Naive thymus-derived CD8-positive, alpha-beta T cell (primary cell): Measurements from ENCODE around the gene HHAT. TPM values are rescaled to one million over a fixed set of nuclear protein-coding genes. Genes with fewer than 3 reads are reported as not detected.

Experiments
- ATAC-seq, 2 donors: fragments of 150-1000 bp; cut with Tn5 transposase in 1 of 2; sonication (Bioruptor Pico), chemical (Tn5 transposase) in 1 of 2; 1 replicate in 1 of 2; 2 replicates in 1 of 2; pipeline ENCODE4 v1.10.0; 2021; ENCODE audit warnings: mild to moderate bottlenecking in 2 of 2, moderate library complexity in 2 of 2
- POLR2A ChIA-PET: fragments of 350-600 bp; sonication (Branson Sonifier 250); formaldehyde crosslinking; loops from one replicate; lab custom pipeline; 2021; ENCODE audit warnings: antibody characterized with exemption; lab: Charles Lee
- DNase-seq, 10 donors: peaks; one replicate each; pipeline versions ENCODE4 v3.0.0 to v3.0.0-alpha.2; 2020 to 2022
- H3K27ac Mint-ChIP-seq, 10 donors: one replicate each; pipeline ENCODE4 v1.8.0; 2020 to 2022; ENCODE audit warnings: mild to moderate bottlenecking in 10 of 10, mixed read lengths in 10 of 10, moderate library complexity in 4 of 10, inconsistent platforms in 1 of 10
- H3K27me3 Mint-ChIP-seq, 5 donors: one replicate each; pipeline ENCODE4 v1.8.0; 2021 to 2022; ENCODE audit warnings: mixed read lengths in 5 of 5
- H3K36me3 Mint-ChIP-seq, 3 donors: one replicate each; pipeline ENCODE4 v1.8.0; 2020 to 2022; ENCODE audit warnings: mixed read lengths in 3 of 3, mild to moderate bottlenecking in 2 of 3, inconsistent platforms in 1 of 3
- H3K4me1 Mint-ChIP-seq, 4 donors: one replicate each; pipeline ENCODE4 v1.8.0; 2021 to 2022; ENCODE audit warnings: mixed read lengths in 4 of 4
- H3K4me3 Mint-ChIP-seq, 10 donors: one replicate each; pipeline ENCODE4 v1.8.0; 2020 to 2022; ENCODE audit warnings: mild to moderate bottlenecking in 10 of 10, mixed read lengths in 10 of 10, moderate library complexity in 6 of 10, inconsistent platforms in 1 of 10
- H3K9me3 Mint-ChIP-seq, 9 donors: one replicate each; pipeline ENCODE4 v1.8.0; 2020 to 2022; ENCODE audit warnings: mixed read lengths in 9 of 9, mild to moderate bottlenecking in 3 of 9, inconsistent platforms in 1 of 9, moderate library complexity in 1 of 9
- polyA plus RNA-seq, 3 donors: library from polyadenylated mRNA; unstranded; fragments of 300-500 nt; fragmentation: Illumina TruSeq; gene quantifications; one replicate each; pipeline ENCODE4 v1.2.3, GENCODE V29; 2021
- total RNA-seq, 8 experiments: library from RNA in 2 of 8; stranded (reverse) in 2 of 8; gene quantifications; one replicate each; pipeline ENCODE4 v1.2.3 and lab custom pipeline; 2021 to 2026

Gene HHAT
- total and polyA plus RNA-seq, 5 experiments from 2014 or later, result 0.74 to 1.8 (median 1.5) TPM

DNA sequence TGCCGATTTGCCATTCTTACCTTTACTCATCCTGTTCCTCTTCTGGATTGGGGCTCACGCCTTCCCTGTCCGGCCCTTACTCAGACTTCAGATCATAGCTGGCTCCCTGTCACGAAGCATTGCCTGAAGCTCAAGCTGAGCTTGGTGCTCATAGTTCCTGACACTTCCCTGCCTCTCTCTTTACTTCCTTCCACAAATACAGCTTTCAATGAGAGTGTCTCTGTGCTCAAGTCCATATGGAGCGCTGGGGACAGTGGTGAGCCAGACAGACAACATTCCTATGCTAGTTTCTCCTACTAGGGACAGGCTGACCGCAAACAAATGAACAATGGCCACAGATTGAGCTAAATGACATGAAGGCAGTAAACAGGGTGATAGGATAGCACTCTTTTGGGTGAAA lies 38.1 kb downstream of the HHAT start:
- POLR2A ChIA-PET, result interaction anchor here (0.6 kb wide), 1 partner anchor 349 kb away, joined by 3 read pairs; no protein-coding TSS in a partner anchor
- H3K27me3 Mint-ChIP-seq, result peaks cover 0 to 4% (median 0%) of the 10 kb centered on the region in 5 donors

GRCh38 chr1:210367566-210367965 lies 38.9 kb downstream of the HHAT start:
- Mint-ChIP-seq H3K36me3 (no peaks in the 10 kb centered on the region), H3K4me1 (no peaks in the 10 kb centered on the region), H3K27ac (no peak overlapping the region), H3K4me3 (no peak overlapping the region), H3K27me3 (peaks cover 0 to 4% (median 0%) of the 10 kb centered on the region in 5 donors), H3K9me3 (no peaks in the 10 kb centered on the region)
- ATAC-seq, result no peak
- POLR2A ChIA-PET, result no interaction called here
- no peak for DNase-seq

More for the DNA sequence above, 38.1 kb downstream of the HHAT start:
- DNase-seq, result no peak
- Mint-ChIP-seq H3K36me3 (no peaks in the 10 kb centered on the region), H3K4me1 (no peaks in the 10 kb centered on the region), H3K27ac (no peak overlapping the region), H3K9me3 (no peaks in the 10 kb centered on the region), H3K4me3 (no peak overlapping the region)
- ATAC-seq, result no peak

DNA sequence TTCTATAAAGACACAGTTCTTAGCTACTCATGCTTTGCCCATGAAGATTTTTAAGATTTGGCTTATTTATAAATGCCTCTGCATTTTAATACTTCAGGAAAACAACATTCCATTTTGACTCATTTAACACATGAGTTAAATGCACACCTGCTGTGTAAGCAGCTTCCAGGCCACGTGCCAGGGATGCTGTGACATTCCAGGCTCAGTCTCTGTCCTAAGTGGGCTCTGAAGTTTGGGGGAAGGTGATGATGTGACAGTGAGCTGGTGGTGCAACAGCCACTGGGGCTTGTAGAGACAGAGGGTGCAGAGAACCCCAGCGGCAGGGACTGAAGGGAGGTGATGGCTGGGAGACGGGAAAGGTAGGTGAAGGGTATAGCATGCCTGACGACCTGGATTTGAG lies 40.7 kb downstream of the HHAT start:
- H3K9me3 Mint-ChIP-seq, result no peaks in the 10 kb centered on the region
- peaks cover 0 to 4% (median 0%) of the 10 kb centered on the region in 5 donors for H3K27me3 Mint-ChIP-seq
- ATAC-seq (no peak), DNase-seq (no peak)
- H3K4me3 Mint-ChIP-seq, result no peak overlapping the region
- POLR2A ChIA-PET, result no interaction called here
- peaks cover 0 to 3% (median 0%) of the 10 kb centered on the region in 4 donors for H3K4me1 Mint-ChIP-seq
- H3K27ac Mint-ChIP-seq, result peak overlapping the region in 2 of 10 donors; percentile 5 to 29
- no peaks in the 10 kb centered on the region for H3K36me3 Mint-ChIP-seq

- H3K36me3 Mint-ChIP-seq, result no peaks in the 10 kb centered on the region
- peaks cover 2 to 10% (median 5%) of the 10 kb centered on the region in 4 donors for H3K4me1 Mint-ChIP-seq
- H3K27ac Mint-ChIP-seq, result no peak overlapping the region
- H3K9me3 Mint-ChIP-seq, result no peaks in the 10 kb centered on the region
- ATAC-seq, result no peak
- peaks cover 0 to 4% (median 0%) of the 10 kb centered on the region in 5 donors for H3K27me3 Mint-ChIP-seq
- H3K4me3 Mint-ChIP-seq, result no peak overlapping the region
- POLR2A ChIA-PET, result no interaction called here
- DNase-seq, result no peak
These were observed 43.2 kb downstream of the HHAT start for GRCh38 chr1:210371916-210372315.

- peaks cover 0 to 4% (median 0%) of the 10 kb centered on the region in 5 donors for H3K27me3 Mint-ChIP-seq
- H3K4me3 Mint-ChIP-seq, result no peak overlapping the region
- ATAC-seq (no peak), DNase-seq (no peak)
- H3K27ac Mint-ChIP-seq, result no peak overlapping the region
- no peaks in the 10 kb centered on the region for H3K9me3 Mint-ChIP-seq
- peaks cover 2 to 10% (median 5%) of the 10 kb centered on the region in 4 donors for H3K4me1 Mint-ChIP-seq
- POLR2A ChIA-PET, result no interaction called here
- H3K36me3 Mint-ChIP-seq, result no peaks in the 10 kb centered on the region
These were observed 43.8 kb downstream of the HHAT start for GRCh38 chr1:210372491-210372890.

DNA sequence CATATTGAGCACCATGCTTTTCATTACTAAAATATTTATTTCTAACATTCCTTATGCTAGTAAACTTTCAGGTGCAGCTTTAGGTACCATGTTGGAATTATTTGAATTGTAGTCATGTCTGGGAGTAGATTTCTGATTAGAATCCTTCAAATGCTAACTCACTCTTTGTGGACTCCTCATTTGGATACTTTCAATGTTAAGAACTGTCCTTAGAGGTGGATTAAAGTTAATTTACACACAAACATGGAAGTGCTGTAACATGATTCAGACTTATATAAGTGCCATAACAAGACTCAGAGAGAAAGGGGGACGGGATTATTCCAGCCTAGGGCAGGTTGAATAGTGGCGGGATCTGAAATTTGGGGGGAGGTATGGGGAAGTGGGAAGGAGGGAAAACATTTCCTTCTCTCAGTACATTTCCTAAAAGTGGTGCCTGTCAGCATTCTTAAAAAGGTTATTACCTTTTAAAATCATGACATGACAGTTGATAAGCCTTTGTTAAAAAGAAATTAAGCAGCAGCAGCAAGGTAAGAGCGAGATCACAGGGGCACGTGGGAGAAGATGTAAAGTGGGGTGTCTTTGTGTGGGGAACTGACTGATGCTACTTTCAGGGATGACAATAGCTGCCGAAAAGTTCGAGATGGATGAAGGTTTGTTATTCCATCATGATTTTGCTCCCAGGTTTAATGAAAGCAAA lies 44.4 kb downstream of the HHAT start:
- Mint-ChIP-seq H3K9me3 (no peaks in the 10 kb centered on the region), H3K27ac (no peak overlapping the region), H3K36me3 (no peaks in the 10 kb centered on the region), H3K27me3 (peaks cover 0 to 4% (median 0%) of the 10 kb centered on the region in 5 donors), H3K4me1 (peaks cover 2 to 10% (median 5%) of the 10 kb centered on the region in 4 donors), H3K4me3 (no peak overlapping the region)
- no peak for ATAC-seq
- POLR2A ChIA-PET, result interaction anchor here (1.1 kb wide), 1 partner anchor 8 kb away, joined by 3 read pairs; no protein-coding TSS in a partner anchor
- DNase-seq, result no peak

- no peak for DNase-seq
- H3K27me3 Mint-ChIP-seq, result peaks cover 0 to 4% (median 0%) of the 10 kb centered on the region in 5 donors
- H3K9me3 Mint-ChIP-seq, result no peaks in the 10 kb centered on the region
- POLR2A ChIA-PET, result interaction anchor here (1.1 kb wide), 1 partner anchor 9 kb away, joined by 3 read pairs; no protein-coding TSS in a partner anchor
- ATAC-seq, result no peak
- H3K4me1 Mint-ChIP-seq, result peaks cover 2 to 10% (median 5%) of the 10 kb centered on the region in 4 donors
- H3K4me3 Mint-ChIP-seq, result no peak overlapping the region
- H3K27ac Mint-ChIP-seq, result peak overlapping the region in 1 of 10 donors; percentile 12
- no peaks in the 10 kb centered on the region for H3K36me3 Mint-ChIP-seq
These were observed 44.9 kb downstream of the HHAT start for GRCh38 chr1:210373628-210373877.

DNA sequence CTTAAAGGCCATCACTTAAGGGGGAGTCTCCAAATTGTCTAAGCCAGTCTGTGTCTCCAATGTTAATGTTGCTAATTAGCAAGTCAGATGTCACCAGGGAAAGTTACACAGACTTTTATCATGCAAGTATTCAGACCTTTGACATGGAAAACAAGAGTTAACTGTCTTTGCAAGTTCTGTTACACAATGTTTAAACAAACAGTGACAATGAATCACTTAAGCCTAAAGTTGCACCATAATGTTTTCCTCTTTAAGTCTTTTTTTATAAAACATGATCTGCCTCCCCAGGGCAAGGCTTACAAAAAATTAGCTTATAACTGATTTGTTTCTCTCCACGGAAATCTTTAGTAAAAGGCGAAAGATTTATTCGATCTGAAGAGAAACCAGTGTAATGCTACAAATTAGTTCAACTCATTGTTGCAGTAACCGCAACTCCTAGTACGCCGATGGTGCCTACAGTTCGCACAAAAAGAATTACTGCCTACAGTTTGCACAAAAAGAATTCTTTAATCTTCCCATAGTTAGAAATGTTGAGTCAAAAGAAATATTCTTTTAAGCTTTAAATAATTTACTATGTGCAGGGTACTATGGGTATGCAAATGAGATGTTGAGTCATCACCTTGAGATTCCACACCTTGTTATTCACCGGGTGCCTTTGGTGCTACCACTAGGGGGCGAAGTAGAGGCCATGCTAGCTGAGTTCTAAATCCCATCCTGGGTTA lies 45.3 kb downstream of the HHAT start:
- POLR2A ChIA-PET, result interaction anchor here (1.1 kb wide), 1 partner anchor 9 kb away, joined by 3 read pairs; no protein-coding TSS in a partner anchor

GRCh38 chr1:210374600-210374953 lies 45.9 kb downstream of the HHAT start:
- Mint-ChIP-seq H3K4me3 (no peak overlapping the region), H3K27ac (peak overlapping the region in 2 of 10 donors; percentile 32 to 72), H3K36me3 (no peaks in the 10 kb centered on the region), H3K4me1 (peaks cover 2 to 10% (median 5%) of the 10 kb centered on the region in 4 donors), H3K27me3 (peaks cover 0 to 2% (median 0%) of the 10 kb centered on the region in 5 donors), H3K9me3 (no peaks in the 10 kb centered on the region)
- ATAC-seq, result no peak
- DNase-seq, result no peak
- POLR2A ChIA-PET, result no interaction called here

More for the DNA sequence above, 45.3 kb downstream of the HHAT start:
- no peak for ATAC-seq
- peak in 4 of 10 donors; percentile 5 to 34 (median 18) for DNase-seq
- H3K4me1 Mint-ChIP-seq, result peaks cover 2 to 10% (median 5%) of the 10 kb centered on the region in 4 donors
- no peak overlapping the region for H3K4me3 Mint-ChIP-seq
- H3K36me3 Mint-ChIP-seq, result no peaks in the 10 kb centered on the region
- peak overlapping the region in 2 of 10 donors; percentile 12 to 27 for H3K27ac Mint-ChIP-seq
- no peaks in the 10 kb centered on the region for H3K9me3 Mint-ChIP-seq
- H3K27me3 Mint-ChIP-seq, result peaks cover 0 to 4% (median 0%) of the 10 kb centered on the region in 5 donors

DNA sequence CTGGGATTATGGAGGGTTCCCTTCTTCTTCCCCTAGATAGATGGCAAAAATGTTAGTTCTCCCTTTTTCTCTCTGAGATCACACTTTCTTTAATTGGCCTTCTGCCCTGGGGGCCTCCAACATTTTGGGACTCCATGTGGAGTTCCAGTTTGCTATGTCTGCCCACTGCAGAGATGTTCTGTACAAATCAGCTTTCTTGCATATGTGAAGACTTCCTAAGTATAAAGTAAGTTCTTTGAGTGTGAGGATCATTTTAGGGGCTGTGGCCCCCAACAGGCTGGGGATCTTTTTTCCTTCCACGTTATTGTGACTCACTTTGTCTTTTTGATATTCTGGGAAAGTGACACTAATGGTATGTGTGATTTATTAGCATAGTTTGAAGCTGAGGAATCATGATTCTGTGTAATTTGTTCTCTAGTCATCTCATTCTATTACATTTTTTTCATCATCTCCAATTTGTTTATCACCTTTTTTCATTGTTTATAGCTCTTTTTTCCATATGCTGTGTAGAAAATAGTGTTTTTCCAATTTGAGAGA lies 48.2 kb downstream of the HHAT start:
- peaks cover 2 to 10% (median 5%) of the 10 kb centered on the region in 4 donors for H3K4me1 Mint-ChIP-seq
- H3K27ac Mint-ChIP-seq, result no peak overlapping the region
- H3K36me3 Mint-ChIP-seq, result no peaks in the 10 kb centered on the region
- POLR2A ChIA-PET, result no interaction called here
- peaks cover 0 to 6% (median 0%) of the 10 kb centered on the region in 5 donors for H3K27me3 Mint-ChIP-seq
- ATAC-seq (no peak), DNase-seq (no peak)
- H3K9me3 Mint-ChIP-seq, result no peaks in the 10 kb centered on the region
- H3K4me3 Mint-ChIP-seq, result no peak overlapping the region

DNA sequence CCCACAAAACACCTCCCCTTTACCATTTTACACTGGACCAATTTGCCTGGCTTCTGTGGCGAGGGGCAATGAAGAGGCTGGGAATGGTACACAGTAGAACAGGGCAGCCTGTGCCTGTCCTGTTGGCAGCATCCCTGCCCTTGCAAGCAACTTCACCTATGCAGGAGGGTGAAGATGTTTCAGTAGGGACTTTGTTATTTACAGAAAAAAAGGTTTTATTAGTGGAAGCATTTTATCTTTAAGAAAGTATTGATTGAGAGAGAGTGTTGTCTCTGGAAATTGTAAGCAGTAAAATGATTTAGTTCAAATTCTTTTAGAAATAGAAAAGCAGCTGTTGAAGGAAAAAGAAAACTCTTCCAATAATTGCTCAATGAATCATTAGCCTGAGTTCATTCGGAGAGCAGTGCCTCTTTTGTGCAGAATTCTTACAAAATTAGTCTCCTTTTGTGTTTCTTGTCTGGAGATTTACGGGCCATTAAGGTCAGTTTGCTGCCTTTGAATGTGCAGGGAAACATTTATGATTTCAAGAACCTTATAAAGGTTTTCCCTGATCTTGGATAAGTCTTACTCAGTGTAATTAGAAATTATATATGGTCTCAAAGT lies 49.1 kb downstream of the HHAT start:
- no peak for ATAC-seq
- Mint-ChIP-seq H3K36me3 (no peaks in the 10 kb centered on the region), H3K4me3 (no peak overlapping the region), H3K27me3 (peaks cover 0 to 6% (median 0%) of the 10 kb centered on the region in 5 donors), H3K27ac (no peak overlapping the region), H3K9me3 (no peaks in the 10 kb centered on the region), H3K4me1 (peaks cover 2 to 10% (median 5%) of the 10 kb centered on the region in 4 donors)
- POLR2A ChIA-PET, result no interaction called here
- DNase-seq, result no peak

DNA sequence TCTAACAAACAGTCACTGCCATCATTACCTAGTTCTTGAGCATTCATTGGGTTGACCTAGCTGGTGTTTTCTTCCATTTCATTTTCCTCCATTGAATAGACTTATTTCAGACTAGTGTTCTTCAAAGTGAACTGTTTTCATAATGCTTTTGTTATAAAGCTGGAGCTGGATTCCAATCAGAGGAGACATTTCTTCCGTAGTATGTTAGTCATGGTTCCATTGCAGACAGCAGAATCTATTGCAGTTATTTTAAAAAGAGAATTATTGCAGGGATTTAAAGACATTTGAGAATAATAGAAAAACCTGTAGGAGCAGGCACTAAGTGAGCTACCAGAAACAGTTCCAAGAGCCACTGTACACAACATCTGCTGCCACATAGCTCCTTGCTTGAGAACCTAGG lies 50.0 kb downstream of the HHAT start:
- H3K27ac Mint-ChIP-seq, result no peak overlapping the region
- H3K4me3 Mint-ChIP-seq, result no peak overlapping the region
- H3K27me3 Mint-ChIP-seq, result peaks cover 0 to 6% (median 0%) of the 10 kb centered on the region in 5 donors
- POLR2A ChIA-PET, result no interaction called here
- no peaks in the 10 kb centered on the region for H3K36me3 Mint-ChIP-seq
- H3K9me3 Mint-ChIP-seq, result no peaks in the 10 kb centered on the region
- no peak for DNase-seq
- H3K4me1 Mint-ChIP-seq, result peaks cover 2 to 10% (median 5%) of the 10 kb centered on the region in 4 donors
- ATAC-seq, result no peak
